Parathyroid adenoma (tissue), 2 donors: ENCODE data around the gene MSANTD3.
"Not testable (repeated sequence)": the region's sequence is repeated elsewhere in the genome, so short reads cannot be mapped to it uniquely, and the experiment has no call there.

Source experiments
- H2AFZ ChIP-seq: fragments of 300-600 bp; sonication (generic); one replicate; pipeline ENCODE4 v1.7.0; 2017; ENCODE audit warnings: antibody characterized with exemption, mild to moderate bottlenecking
- H3K27ac ChIP-seq: fragments of 300-600 bp; sonication (generic); one replicate; pipeline ENCODE4 v1.7.0; 2017
- H3K27me3 ChIP-seq: fragments of 300-600 bp; sonication (generic); one replicate; pipeline ENCODE4 v1.7.0; 2017; ENCODE audit warnings: low read length; ENCODE audit not compliant: control insufficient read depth, insufficient read depth
- H3K36me3 ChIP-seq: fragments of 300-600 bp; sonication (generic); one replicate; pipeline ENCODE4 v1.7.0; 2017; ENCODE audit warnings: low read length; ENCODE audit not compliant: control insufficient read depth, insufficient read depth
- H3K4me1 ChIP-seq: fragments of 300-600 bp; sonication (generic); one replicate; pipeline ENCODE4 v1.7.0; 2017; ENCODE audit warnings: control low read depth
- H3K4me2 ChIP-seq: fragments of 300-600 bp; sonication (generic); one replicate; pipeline ENCODE4 v1.7.0; 2017; ENCODE audit warnings: low read length
- H3K4me3 ChIP-seq: fragments of 300-600 bp; sonication (generic); one replicate; pipeline ENCODE4 v1.7.0; 2017; ENCODE audit warnings: low read depth, low read length
- H3K79me2 ChIP-seq: fragments of 300-600 bp; sonication (generic); one replicate; pipeline ENCODE4 v1.7.0; 2017; ENCODE audit warnings: control low read depth
- H3K9ac ChIP-seq: fragments of 300-600 bp; sonication (generic); one replicate; pipeline ENCODE4 v1.7.0; 2017; ENCODE audit warnings: mild to moderate bottlenecking
- H3K9me3 ChIP-seq: fragments of 300-600 bp; sonication (generic); one replicate; pipeline ENCODE4 v1.7.0; 2017; ENCODE audit warnings: low read length; ENCODE audit not compliant: control insufficient read depth
- CTCF ChIP-seq: fragments of 300-600 bp; sonication (generic); IDR thresholded peaks from one replicate; pipeline ENCODE4 v1.7.0; 2017; ENCODE audit warnings: antibody characterized with exemption, mild to moderate bottlenecking
- donor health status: primary hyperparathyroidism.

Gene MSANTD3

GRCh38 chr9:100419166-100419565 lies 7.8 kb upstream of the MSANTD3 start:
- Histone ChIP-seq H3K4me3 (no peak overlapping the region), H3K9ac (no peak overlapping the region), H3K27ac (no peak overlapping the region), H3K79me2 (no peaks in the 10 kb centered on the region), H3K27me3 (no peaks in the 10 kb centered on the region), H3K36me3 (no peaks in the 10 kb centered on the region), H3K4me1 (no peaks in the 10 kb centered on the region), H2AFZ (no peak overlapping the region), H3K4me2 (no peak overlapping the region), H3K9me3 (no peaks in the 10 kb centered on the region)
- no peak for TF ChIP-seq CTCF

- H3K4me3 ChIP-seq, H3K27me3 ChIP-seq, H3K4me1 ChIP-seq, H3K4me2 ChIP-seq, H2AFZ ChIP-seq, H3K9ac ChIP-seq, H3K27ac ChIP-seq, H3K9me3 ChIP-seq, H3K79me2 ChIP-seq, H3K36me3 ChIP-seq: not testable (repeated sequence)
These were observed 5.8 kb upstream of the MSANTD3 start for GRCh38 chr9:100421116-100421515.

- Histone ChIP-seq H3K9ac (no peak overlapping the region), H3K4me2 (no peak overlapping the region), H3K79me2 (no peaks in the 10 kb centered on the region), H3K27me3 (no peaks in the 10 kb centered on the region), H2AFZ (peak overlapping the region; percentile 79), H3K27ac (no peak overlapping the region), H3K9me3 (no peaks in the 10 kb centered on the region), H3K36me3 (no peaks in the 10 kb centered on the region), H3K4me3 (no peak overlapping the region), H3K4me1 (peaks cover 3% of the 10 kb centered on the region)
- no peak for TF ChIP-seq CTCF
These were observed 1.2 kb upstream of the MSANTD3 start for GRCh38 chr9:100425758-100426157.

- Histone ChIP-seq H3K9me3 (no peaks in the 10 kb centered on the region), H3K27ac (no peak overlapping the region), H3K27me3 (no peaks in the 10 kb centered on the region), H2AFZ (peak overlapping the region; percentile 79), H3K9ac (no peak overlapping the region), H3K4me1 (peaks cover 3% of the 10 kb centered on the region), H3K4me3 (peak overlapping the region; percentile 75), H3K4me2 (peak overlapping the region; percentile 96), H3K79me2 (no peaks in the 10 kb centered on the region), H3K36me3 (no peaks in the 10 kb centered on the region)
- no peak for TF ChIP-seq CTCF
These were observed 784 bp upstream of the MSANTD3 start for GRCh38 chr9:100426189-100426529.

GRCh38 chr9:100427366-100428263 lies 672 bp downstream of the MSANTD3 start:
- H3K79me2 ChIP-seq, result no peaks in the 10 kb centered on the region
- H3K4me2 ChIP-seq, result peak overlapping the region; percentile 62
- H3K4me1 ChIP-seq, result peaks cover 3% of the 10 kb centered on the region
- H2AFZ ChIP-seq, result peak overlapping the region; percentile 79
- no peaks in the 10 kb centered on the region for H3K27me3 ChIP-seq
- H3K9ac ChIP-seq, result no peak overlapping the region
- H3K36me3 ChIP-seq, result no peaks in the 10 kb centered on the region
- no peaks in the 10 kb centered on the region for H3K9me3 ChIP-seq
- H3K27ac ChIP-seq, result no peak overlapping the region
- peak overlapping the region; percentile 53 for H3K4me3 ChIP-seq
- no peak for TF ChIP-seq CTCF
